HL-60 (cell line): ENCODE results near the gene SVEP1.

Experiments
- CTCF ChIP-seq: IDR thresholded peaks from one replicate; pipeline ENCODE4 v1.5.1; 2011; ENCODE audit warnings: low read length, control low read depth, inconsistent platforms; ENCODE audit not compliant: insufficient read depth
- GABPA ChIP-seq: IDR thresholded peaks from 2 replicates; pipeline ENCODE4 v1.6.1; 2012; ENCODE audit warnings: low read depth
- POLR2AphosphoS5 ChIP-seq: IDR thresholded peaks from 2 replicates; pipeline ENCODE4 v1.6.1; 2012; ENCODE audit warnings: low read depth
- REST ChIP-seq: IDR thresholded peaks from 2 replicates; pipeline ENCODE4 v1.6.1; 2012; ENCODE audit warnings: low read depth; ENCODE audit not compliant: insufficient replicate concordance
- SPI1 ChIP-seq: IDR thresholded peaks from 2 replicates; pipeline ENCODE4 v1.6.1; 2012; ENCODE audit warnings: low read depth, mild to moderate bottlenecking, borderline replicate concordance

- TF ChIP-seq CTCF (no peak), REST (no peak), POLR2AphosphoS5 (no peak), GABPA (no peak), SPI1 (no peak)
Observed at GRCh38 chr9:110468950-110469349, 110.6 kb downstream of the SVEP1 start.
